HG03442 (cell line): ENCODE results near the gene PGBD5.
A peak's percentile ranks its signal among the peaks of the same experiment; 100 is the strongest.

Experiments
- ATAC-seq: cut with Tn5 transposase; IDR thresholded peaks from one replicate; pipeline ENCODE4 v1.9.1; 2021; ENCODE audit warnings: mild to moderate bottlenecking, moderate library complexity; ENCODE audit not compliant: unreplicated experiment

PGBD5 gene

GRCh38 chr1:230351514-230351913 lies 74.6 kb downstream of the PGBD5 start:
- no peak for ATAC-seq

GRCh38 chr1:230350208-230350921 lies 75.8 kb downstream of the PGBD5 start:
- no peak for ATAC-seq

- ATAC-seq, result no peak
These were observed 77.1 kb downstream of the PGBD5 start for GRCh38 chr1:230349020-230349393.

GRCh38 chr1:230348386-230349019 lies 77.6 kb downstream of the PGBD5 start:
- no peak for ATAC-seq

- ATAC-seq, result no peak
These were observed 78.2 kb downstream of the PGBD5 start for GRCh38 chr1:230347896-230348295.

GRCh38 chr1:230345139-230345885 lies 80.8 kb downstream of the PGBD5 start:
- no peak for ATAC-seq

GRCh38 chr1:230342699-230343098 lies 83.4 kb downstream of the PGBD5 start:
- no peak for ATAC-seq

GRCh38 chr1:230342019-230342418 lies 84.1 kb downstream of the PGBD5 start:
- ATAC-seq, result no peak

- ATAC-seq, result no peak
These were observed 85.0 kb downstream of the PGBD5 start for GRCh38 chr1:230341162-230341546.

- ATAC-seq, result no peak
These were observed 85.5 kb downstream of the PGBD5 start for GRCh38 chr1:230340526-230341161.

GRCh38 chr1:230339033-230339432 lies 87.1 kb downstream of the PGBD5 start:
- no peak for ATAC-seq

- no peak for ATAC-seq
These were observed 88.9 kb downstream of the PGBD5 start for GRCh38 chr1:230337266-230337665.

GRCh38 chr1:230335861-230336522 lies 90.1 kb downstream of the PGBD5 start:
- ATAC-seq, result no peak

GRCh38 chr1:230334447-230334837 lies 91.7 kb downstream of the PGBD5 start:
- ATAC-seq, result no peak

GRCh38 chr1:230333590-230334446 lies 92.3 kb downstream of the PGBD5 start:
- no peak for ATAC-seq

- no peak for ATAC-seq
These were observed 93.5 kb downstream of the PGBD5 start for GRCh38 chr1:230332575-230333066.

GRCh38 chr1:230332061-230332460 lies 94.1 kb downstream of the PGBD5 start:
- ATAC-seq, result no peak

- no peak for ATAC-seq
These were observed 96.0 kb downstream of the PGBD5 start for GRCh38 chr1:230330157-230330556.

- ATAC-seq, result peak; percentile 17
These were observed 97.7 kb downstream of the PGBD5 start for GRCh38 chr1:230328342-230329015.
